Caco-2 (cell line): ENCODE data around the gene XCR1. TPM values are rescaled to one million over a fixed set of nuclear protein-coding genes. Genes with fewer than 3 reads are reported as not detected.

Experiments used
- BruUV-seq: library from RNA; stranded (reverse); fragments of 400-500 nt; replicated peaks from 2 replicates; lab custom pipeline; 2021; lab: Mats Ljungman, UMichigan
- CTCF ChIA-PET: fragments of 300-600 bp; sonication (Branson Sonifier 250); formaldehyde crosslinking; loops from one replicate; lab custom pipeline; 2022; ENCODE audit warnings: antibody characterized with exemption; lab: Charles Lee
- POLR2A ChIA-PET: fragments of 300-600 bp; sonication (Branson Sonifier 250); formaldehyde crosslinking; loops from one replicate; lab custom pipeline; 2022; ENCODE audit warnings: antibody characterized with exemption; lab: Charles Lee
- DNase-seq, 2 experiments: peaks; one replicate each; pipeline versions ENCODE4 v3.0.0 to v3.0.0-alpha.2; 2020 to 2022
- H3K27me3 ChIP-seq: replicated peaks from 2 replicates; pipeline ENCODE4 v1.6.0; 2011; ENCODE audit warnings: low read length; ENCODE audit not compliant: control insufficient read depth, insufficient read depth
- H3K36me3 ChIP-seq: 2 replicates; pipeline ENCODE4 v1.5.1; 2011; ENCODE audit warnings: low read length; ENCODE audit not compliant: control insufficient read depth, insufficient read depth
- H3K4me1 ChIP-seq: fragments of 250-450 bp; sonication (Bioruptor Pico); 2 replicates; pipeline ENCODE4 v1.5.1; 2020; ENCODE audit warnings: mild to moderate bottlenecking
- H3K4me3 ChIP-seq: 2 replicates; pipeline ENCODE4 v1.5.1; 2011; ENCODE audit warnings: low read depth, mild to moderate bottlenecking, control low read depth, low read length
- H3K9me3 ChIP-seq: fragments of 250-450 bp; sonication (Bioruptor Pico); 2 replicates; pipeline ENCODE4 v1.5.1; 2020; ENCODE audit warnings: mild to moderate bottlenecking, moderate library complexity
- H3K27ac Mint-ChIP-seq: one replicate; pipeline ENCODE4 v1.8.0; 2022; ENCODE audit warnings: mixed read lengths; ENCODE audit not compliant: unreplicated experiment
- H3K27me3 Mint-ChIP-seq: one replicate; pipeline ENCODE4 v1.8.0; 2022; ENCODE audit warnings: mixed read lengths; ENCODE audit not compliant: insufficient read depth, unreplicated experiment
- H3K36me3 Mint-ChIP-seq: one replicate; pipeline ENCODE4 v1.8.0; 2022; ENCODE audit warnings: mild to moderate bottlenecking, mixed read lengths; ENCODE audit not compliant: insufficient read depth, unreplicated experiment
- H3K4me1 Mint-ChIP-seq: one replicate; pipeline ENCODE4 v1.8.0; 2022; ENCODE audit warnings: low read depth, mixed read lengths; ENCODE audit not compliant: unreplicated experiment
- H3K4me3 Mint-ChIP-seq: one replicate; pipeline ENCODE4 v1.8.0; 2022; ENCODE audit warnings: mild to moderate bottlenecking, moderate library complexity, mixed read lengths; ENCODE audit not compliant: unreplicated experiment
- H3K9me3 Mint-ChIP-seq: one replicate; pipeline ENCODE4 v1.8.0; 2022; ENCODE audit warnings: mixed read lengths; ENCODE audit not compliant: unreplicated experiment
- intact Hi-C: fragments of 100-400 bp; cut with micrococcal nuclease; formaldehyde crosslinking; loops from one replicate; pipeline ENCODE4 v1.10.0; 2022; ENCODE audit not compliant: unreplicated experiment
- total RNA-seq: library from RNA; stranded (reverse); gene quantifications from 2 replicates; pipeline ENCODE4 v1.2.3, GENCODE V29; 2022
- TF ChIP-seq, protein P1 (sequence below), 2 experiments: fragments of 200-600 bp in 1 of 2; IDR thresholded peaks; 1 replicate in 1 of 2; 2 replicates in 1 of 2; pipeline versions ENCODE4 v1.5.1 to v1.8.0; 2011 to 2022; ENCODE audit warnings: antibody characterized with exemption in 1 of 2, control low read depth in 1 of 2, inconsistent platforms in 1 of 2, low read depth in 1 of 2, low read length in 1 of 2, mild to moderate bottlenecking in 1 of 2, moderate library complexity in 1 of 2; ENCODE audit not compliant: insufficient read depth in 1 of 2, severe bottlenecking in 1 of 2, unreplicated experiment in 1 of 2

The XCR1 gene
- total RNA-seq, 1 experiment from 2014 or later, result not detected

DNA sequence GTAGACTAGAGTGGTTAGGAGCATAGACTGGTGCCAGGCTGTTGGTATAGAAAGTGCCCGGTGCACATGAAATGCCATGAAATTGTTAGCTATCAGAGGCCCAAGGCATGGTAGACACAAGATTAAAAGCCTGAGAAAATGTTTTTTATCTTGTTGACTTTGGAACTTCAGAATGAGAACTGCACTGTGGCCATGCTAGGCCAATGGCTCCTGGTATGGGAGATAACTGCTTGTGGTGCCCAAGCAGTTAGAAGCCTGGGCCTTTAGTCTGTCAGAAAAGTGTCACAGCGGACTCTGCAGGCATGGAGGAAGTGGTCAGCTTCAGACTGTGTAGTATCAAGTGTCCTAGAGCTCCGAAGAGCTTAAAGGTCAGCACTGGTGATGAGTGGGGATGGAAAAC is 43.5 kb downstream of the XCR1 start:
- ChIA-PET CTCF (interaction anchor here (1.6 kb wide), 1 partner anchor 45 kb away, joined by 5 read pairs; no protein-coding TSS in a partner anchor), POLR2A (no interaction called here)
- DNase-seq, result no peak
- no peak overlapping the region for H3K4me3 Mint-ChIP-seq
- peaks cover 12% of the 10 kb centered on the region for H3K36me3 Mint-ChIP-seq
- no TSS peak for BruUV-seq
- no peaks in the 10 kb centered on the region for H3K9me3 ChIP-seq
- peaks cover 28% of the 10 kb centered on the region for H3K4me1 ChIP-seq
- peaks cover 27% of the 10 kb centered on the region for H3K4me1 Mint-ChIP-seq
- no peaks in the 10 kb centered on the region for H3K9me3 Mint-ChIP-seq
- H3K36me3 ChIP-seq, result no peaks in the 10 kb centered on the region; the same call in 1 of the 2 replicates
- intact Hi-C loops, result no loop called here
- H3K27me3 Mint-ChIP-seq, result no peaks in the 10 kb centered on the region
- no peak overlapping the region for H3K27ac Mint-ChIP-seq
- H3K4me3 ChIP-seq, result no peak overlapping the region
- TF ChIP-seq, protein P1, sequence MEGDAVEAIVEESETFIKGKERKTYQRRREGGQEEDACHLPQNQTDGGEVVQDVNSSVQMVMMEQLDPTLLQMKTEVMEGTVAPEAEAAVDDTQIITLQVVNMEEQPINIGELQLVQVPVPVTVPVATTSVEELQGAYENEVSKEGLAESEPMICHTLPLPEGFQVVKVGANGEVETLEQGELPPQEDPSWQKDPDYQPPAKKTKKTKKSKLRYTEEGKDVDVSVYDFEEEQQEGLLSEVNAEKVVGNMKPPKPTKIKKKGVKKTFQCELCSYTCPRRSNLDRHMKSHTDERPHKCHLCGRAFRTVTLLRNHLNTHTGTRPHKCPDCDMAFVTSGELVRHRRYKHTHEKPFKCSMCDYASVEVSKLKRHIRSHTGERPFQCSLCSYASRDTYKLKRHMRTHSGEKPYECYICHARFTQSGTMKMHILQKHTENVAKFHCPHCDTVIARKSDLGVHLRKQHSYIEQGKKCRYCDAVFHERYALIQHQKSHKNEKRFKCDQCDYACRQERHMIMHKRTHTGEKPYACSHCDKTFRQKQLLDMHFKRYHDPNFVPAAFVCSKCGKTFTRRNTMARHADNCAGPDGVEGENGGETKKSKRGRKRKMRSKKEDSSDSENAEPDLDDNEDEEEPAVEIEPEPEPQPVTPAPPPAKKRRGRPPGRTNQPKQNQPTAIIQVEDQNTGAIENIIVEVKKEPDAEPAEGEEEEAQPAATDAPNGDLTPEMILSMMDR (IDR thresholded peaks at IDR 0.05; ENCODE audit: insufficient read depth in 1 of 2, low read depth in 1 of 2, low read length in 1 of 2, severe bottlenecking in 1 of 2, unreplicated experiment in 1 of 2), result no peak
- no peaks in the 10 kb centered on the region for H3K27me3 ChIP-seq

DNA sequence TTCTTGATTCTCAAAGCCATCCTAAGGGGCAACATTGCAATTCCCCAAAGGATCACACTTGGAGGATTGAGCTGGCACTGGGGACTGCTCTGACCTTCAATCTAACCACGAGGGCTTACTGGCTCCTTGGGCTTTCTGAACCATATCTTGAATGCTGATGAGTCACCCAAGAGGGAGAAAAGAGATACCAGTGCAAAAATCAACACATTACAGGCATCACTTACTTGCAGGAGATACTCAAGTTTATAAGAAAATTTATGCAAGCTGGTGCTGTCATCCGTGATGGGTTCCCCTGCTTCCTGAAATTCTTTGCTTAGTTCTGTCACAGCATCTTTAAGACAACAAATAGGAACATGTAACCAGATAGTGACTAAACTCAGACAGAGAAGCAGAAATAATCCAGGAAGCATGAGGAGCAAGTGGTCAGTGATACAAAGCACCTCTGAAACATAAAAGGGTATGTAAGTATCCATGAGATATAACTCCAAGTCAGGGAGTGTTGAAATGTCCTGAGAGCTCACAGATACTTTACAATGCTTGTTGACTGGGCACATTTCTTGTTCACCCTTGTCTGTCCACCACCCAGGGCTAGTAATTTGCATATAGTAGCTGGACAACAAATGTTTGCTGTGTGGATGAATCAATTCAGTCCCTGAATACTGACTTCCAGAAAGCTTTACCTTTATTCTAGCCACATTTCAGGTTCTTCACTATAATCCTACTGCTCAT is 45.8 kb downstream of the XCR1 start:
- ChIA-PET POLR2A (no interaction called here), CTCF (no interaction called here)
- Mint-ChIP-seq H3K4me3 (no peak overlapping the region), H3K27ac (no peak overlapping the region), H3K27me3 (no peaks in the 10 kb centered on the region), H3K4me1 (peaks cover 7% of the 10 kb centered on the region), H3K36me3 (peaks cover 19% of the 10 kb centered on the region), H3K9me3 (no peaks in the 10 kb centered on the region)
- Histone ChIP-seq H3K9me3 (no peaks in the 10 kb centered on the region), H3K4me3 (no peak overlapping the region), H3K27me3 (no peaks in the 10 kb centered on the region), H3K36me3 (no peaks in the 10 kb centered on the region; the same call in 1 of the 2 replicates), H3K4me1 (peaks cover 14% of the 10 kb centered on the region)
- intact Hi-C loops, result no loop called here
- no TSS peak for BruUV-seq
- TF ChIP-seq, protein P1 (IDR thresholded peaks at IDR 0.05; ENCODE audit: insufficient read depth in 1 of 2, low read depth in 1 of 2, low read length in 1 of 2, severe bottlenecking in 1 of 2, unreplicated experiment in 1 of 2), result no peak
- DNase-seq, result no peak

DNA sequence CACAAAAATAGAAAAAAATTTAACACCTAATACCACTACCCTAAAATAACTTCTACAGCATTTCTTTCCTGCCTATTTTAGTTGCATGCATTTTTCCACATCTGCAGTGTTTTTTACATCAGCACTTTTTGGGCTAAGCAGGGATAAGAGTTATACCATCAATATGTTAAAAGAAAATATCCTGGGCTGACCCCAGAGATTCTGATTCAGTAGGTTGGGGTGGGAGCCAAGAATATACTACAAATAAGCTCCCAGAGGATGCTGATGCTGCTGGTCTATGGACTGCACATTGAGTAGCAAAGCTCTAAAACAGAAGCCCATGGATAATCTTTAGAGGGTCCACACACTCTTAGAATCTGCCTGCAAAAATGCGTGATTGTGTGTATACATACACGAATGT is 46.5 kb downstream of the XCR1 start:
- Histone ChIP-seq H3K36me3 (no peaks in the 10 kb centered on the region; the same call in 1 of the 2 replicates), H3K27me3 (no peaks in the 10 kb centered on the region), H3K4me1 (peaks cover 7% of the 10 kb centered on the region), H3K4me3 (no peak overlapping the region), H3K9me3 (no peaks in the 10 kb centered on the region)
- intact Hi-C loops, result no loop called here
- no peak overlapping the region for H3K4me3 Mint-ChIP-seq
- ChIA-PET CTCF (no interaction called here), POLR2A (no interaction called here)
- H3K36me3 Mint-ChIP-seq, result peaks cover 19% of the 10 kb centered on the region
- H3K4me1 Mint-ChIP-seq, result peaks cover under 1% of the 10 kb centered on the region
- H3K27ac Mint-ChIP-seq, result no peak overlapping the region
- BruUV-seq, result no TSS peak
- DNase-seq, result no peak
- no peaks in the 10 kb centered on the region for H3K9me3 Mint-ChIP-seq
- TF ChIP-seq, protein P1 (IDR thresholded peaks at IDR 0.05; ENCODE audit: insufficient read depth in 1 of 2, low read depth in 1 of 2, low read length in 1 of 2, severe bottlenecking in 1 of 2, unreplicated experiment in 1 of 2), result no peak
- H3K27me3 Mint-ChIP-seq, result no peaks in the 10 kb centered on the region
